Brain microvascular endothelial cell (primary cell): ENCODE results near the gene KANK4.

Experiments
- DNase-seq: peaks from one replicate; pipeline ENCODE4 v3.0.0-alpha.2; 2020
- H3K27ac ChIP-seq: fragments of 250-450 bp; sonication (Bioruptor Pico); 2 replicates; pipeline ENCODE4 v1.5.1; 2020; ENCODE audit warnings: mild to moderate bottlenecking, moderate library complexity
- H3K27me3 ChIP-seq: fragments of 250-450 bp; sonication (Bioruptor Pico); replicated peaks from 2 replicates; pipeline ENCODE4 v1.5.1; 2020; ENCODE audit warnings: mild to moderate bottlenecking
- H3K36me3 ChIP-seq: fragments of 250-450 bp; sonication (Bioruptor Pico); replicated peaks from 2 replicates; pipeline ENCODE4 v1.5.1; 2020; ENCODE audit warnings: mild to moderate bottlenecking
- H3K4me3 ChIP-seq: 2 replicates; pipeline ENCODE4 v1.5.1; 2011; ENCODE audit warnings: low read depth, mild to moderate bottlenecking, control low read depth, low read length, moderate library complexity
- in situ Hi-C: cut with HindIII; loops from 2 replicates; pipeline ENCODE4 v1.10.0; 2017; ENCODE audit warnings: low sequenced_read_pairs, low pct_ligation_motif_present
- TF ChIP-seq, protein P1 (sequence below): IDR thresholded peaks from 2 replicates; pipeline ENCODE4 v1.5.1; 2011; ENCODE audit warnings: low read depth, mild to moderate bottlenecking, moderate library complexity, low read length, control low read depth, inconsistent platforms; ENCODE audit errors: missing control alignments

Gene KANK4

GRCh38 chr1:62314454-62315350 is 4.5 kb downstream of the KANK4 start:
- H3K27me3 ChIP-seq: peaks cover 30% of the 10 kb centered on the region
- no peak for DNase-seq
- no peaks in the 10 kb centered on the region for H3K36me3 ChIP-seq
- in situ Hi-C loops: no loop called here
- no peak overlapping the region for H3K4me3 ChIP-seq
- TF ChIP-seq, protein P1, sequence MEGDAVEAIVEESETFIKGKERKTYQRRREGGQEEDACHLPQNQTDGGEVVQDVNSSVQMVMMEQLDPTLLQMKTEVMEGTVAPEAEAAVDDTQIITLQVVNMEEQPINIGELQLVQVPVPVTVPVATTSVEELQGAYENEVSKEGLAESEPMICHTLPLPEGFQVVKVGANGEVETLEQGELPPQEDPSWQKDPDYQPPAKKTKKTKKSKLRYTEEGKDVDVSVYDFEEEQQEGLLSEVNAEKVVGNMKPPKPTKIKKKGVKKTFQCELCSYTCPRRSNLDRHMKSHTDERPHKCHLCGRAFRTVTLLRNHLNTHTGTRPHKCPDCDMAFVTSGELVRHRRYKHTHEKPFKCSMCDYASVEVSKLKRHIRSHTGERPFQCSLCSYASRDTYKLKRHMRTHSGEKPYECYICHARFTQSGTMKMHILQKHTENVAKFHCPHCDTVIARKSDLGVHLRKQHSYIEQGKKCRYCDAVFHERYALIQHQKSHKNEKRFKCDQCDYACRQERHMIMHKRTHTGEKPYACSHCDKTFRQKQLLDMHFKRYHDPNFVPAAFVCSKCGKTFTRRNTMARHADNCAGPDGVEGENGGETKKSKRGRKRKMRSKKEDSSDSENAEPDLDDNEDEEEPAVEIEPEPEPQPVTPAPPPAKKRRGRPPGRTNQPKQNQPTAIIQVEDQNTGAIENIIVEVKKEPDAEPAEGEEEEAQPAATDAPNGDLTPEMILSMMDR: no peak
- no peak overlapping the region for H3K27ac ChIP-seq

- in situ Hi-C loops: no loop called here
- TF ChIP-seq, protein P1: no peak
- peaks cover 11% of the 10 kb centered on the region for H3K27me3 ChIP-seq
- H3K36me3 ChIP-seq: no peaks in the 10 kb centered on the region
- H3K27ac ChIP-seq: no peak overlapping the region
- DNase-seq: no peak
- no peak overlapping the region for H3K4me3 ChIP-seq
Measured at GRCh38 chr1:62312698-62313097, 6.5 kb downstream of the KANK4 start.

DNA sequence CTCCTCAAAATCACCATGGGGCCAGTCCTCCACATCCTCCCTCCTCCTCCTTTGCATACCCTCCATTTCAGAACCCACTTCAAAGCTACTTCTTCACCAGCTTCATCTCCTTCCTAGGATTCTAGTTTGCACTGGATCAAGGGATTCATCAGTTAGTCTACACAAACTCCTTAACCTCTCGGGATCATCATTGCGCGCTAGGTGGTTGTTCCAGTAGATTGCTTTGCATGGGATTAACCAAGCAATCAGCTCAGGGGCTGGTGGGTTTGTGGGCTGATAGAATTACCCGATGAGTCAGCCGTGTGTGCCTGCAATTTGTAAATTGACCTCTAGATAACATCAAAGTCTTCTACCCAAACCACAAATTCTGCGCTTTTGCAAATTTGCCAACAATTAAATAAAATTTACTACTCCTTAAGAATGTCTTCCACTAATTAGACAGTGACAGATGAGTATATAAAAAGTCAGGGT is 7.7 kb downstream of the KANK4 start:
- DNase-seq: no peak
- Histone ChIP-seq H3K27ac (no peak overlapping the region), H3K36me3 (no peaks in the 10 kb centered on the region), H3K27me3 (peaks cover 2% of the 10 kb centered on the region), H3K4me3 (no peak overlapping the region)
- TF ChIP-seq, protein P1: no peak
- in situ Hi-C loops: no loop called here

DNA sequence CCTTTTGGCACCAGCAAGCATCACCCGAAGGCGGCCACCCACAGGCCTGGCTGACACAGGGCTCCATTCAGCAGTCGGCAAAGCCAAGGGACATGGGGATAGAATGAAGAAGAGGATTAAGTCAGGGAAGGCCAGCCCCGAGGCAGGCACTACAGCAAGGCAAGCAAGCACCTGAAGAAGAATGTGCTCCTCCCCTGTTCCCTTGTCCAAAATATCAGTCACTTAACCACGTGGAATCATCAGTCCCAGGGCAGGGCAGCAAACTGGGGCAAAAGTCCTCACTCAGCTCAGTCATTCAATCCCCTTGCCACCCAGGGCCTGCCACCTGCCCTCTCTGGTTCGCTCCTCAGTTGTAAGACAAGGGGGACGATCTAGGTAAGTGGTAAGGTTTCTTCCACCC is 9.3 kb downstream of the KANK4 start:
- no peaks in the 10 kb centered on the region for H3K36me3 ChIP-seq
- TF ChIP-seq, protein P1: no peak
- in situ Hi-C loops: no loop called here

DNA sequence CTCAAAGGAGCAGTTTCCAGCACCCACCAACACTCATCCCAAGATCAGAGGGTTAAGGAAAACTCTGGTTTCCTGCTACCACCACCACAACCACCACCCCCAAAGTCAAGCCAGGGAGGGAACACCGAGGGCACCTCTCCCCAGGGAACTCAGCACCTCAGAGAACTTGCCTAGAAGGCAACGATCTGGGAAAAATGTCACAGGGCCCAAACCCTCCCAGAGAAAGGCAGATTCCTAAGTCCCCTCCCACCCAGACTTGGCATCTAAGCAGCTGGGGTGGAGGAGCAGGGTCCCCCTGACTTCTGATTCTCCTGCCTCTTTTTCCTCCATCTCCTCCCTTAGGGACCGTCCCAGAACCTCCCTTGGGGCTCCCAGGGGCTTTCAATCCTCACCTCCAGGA is 10.6 kb downstream of the KANK4 start:
- no peak for DNase-seq
- Histone ChIP-seq H3K27me3 (no peaks in the 10 kb centered on the region), H3K4me3 (no peak overlapping the region), H3K36me3 (no peaks in the 10 kb centered on the region), H3K27ac (no peak overlapping the region)
- TF ChIP-seq, protein P1: no peak
- in situ Hi-C loops: no loop called here

More for the DNA sequence above, 9.3 kb downstream of the KANK4 start:
- no peaks in the 10 kb centered on the region for H3K27me3 ChIP-seq
- H3K27ac ChIP-seq: no peak overlapping the region
- DNase-seq: no peak
- no peak overlapping the region for H3K4me3 ChIP-seq
